K562 (cell line): ENCODE results near the gene HP1BP3. TPM values are rescaled to one million over a fixed set of nuclear protein-coding genes. Genes with fewer than 3 reads are reported as not detected.

Experiments
- BCOR ChIP-seq: fragments of 450-650 bp; IDR thresholded peaks from 2 replicates; pipeline ENCODE4 v1.6.1; 2016
- DIDO1 ChIP-seq: fragments of 450-650 bp; IDR thresholded peaks from 2 replicates; pipeline ENCODE4 v1.6.1; 2016; ENCODE audit warnings: low read depth, missing biosample characterization, missing genetic modification characterization
- EP400 ChIP-seq: fragments of 450-650 bp; IDR thresholded peaks from 2 replicates; pipeline ENCODE4 v1.6.1; 2017; ENCODE audit warnings: antibody characterized with exemption, mild to moderate bottlenecking, moderate library complexity
- HEY1 ChIP-seq: fragments of 250-450 bp; sonication (Bioruptor Pico); IDR thresholded peaks from 2 replicates; pipeline ENCODE4 v1.5.0; 2020; ENCODE audit warnings: mild to moderate bottlenecking, moderate library complexity, borderline replicate concordance
- NFYB ChIP-seq: IDR thresholded peaks from 2 replicates; pipeline ENCODE4 v1.6.1; 2011; ENCODE audit warnings: mild to moderate bottlenecking, moderate library complexity; ENCODE audit not compliant: insufficient read length; ENCODE audit errors: extremely low read depth
- NR3C1 ChIP-seq: sonication (generic); formaldehyde crosslinking; IDR thresholded peaks from 2 replicates; pipeline ENCODE4 v1.8.1; 2022; ENCODE audit warnings: missing genetic modification reagents
- POLR2G ChIP-seq: fragments of 200-400 bp; formaldehyde crosslinking; IDR thresholded peaks from 2 replicates; pipeline ENCODE4 v1.6.1; 2017; ENCODE audit warnings: low read depth, mild to moderate bottlenecking, antibody characterized with exemption, low read length, moderate library complexity
- SAFB ChIP-seq: fragments of 200-400 bp; formaldehyde crosslinking; IDR thresholded peaks from 2 replicates; pipeline ENCODE4 v1.6.1; 2017; ENCODE audit warnings: low read depth, low read length, borderline replicate concordance
- SAFB2 ChIP-seq: fragments of 200-400 bp; formaldehyde crosslinking; IDR thresholded peaks from 2 replicates; pipeline ENCODE4 v1.6.1; 2018; ENCODE audit warnings: borderline replicate concordance, low read length, low read depth, moderate library complexity; ENCODE audit not compliant: severe bottlenecking
- WHSC1 ChIP-seq: IDR thresholded peaks from one replicate; pipeline ENCODE4 v1.6.1; 2012; ENCODE audit warnings: low read length, control low read depth, inconsistent platforms
- ZBTB1 ChIP-seq: sonication (generic); formaldehyde crosslinking; IDR thresholded peaks from 2 replicates; pipeline ENCODE4 v1.8.1; 2023; ENCODE audit warnings: missing genetic modification reagents, low read depth, mild to moderate bottlenecking, borderline replicate concordance
- ZC3H11A ChIP-seq: IDR thresholded peaks from 2 replicates; pipeline ENCODE4 v1.6.1; 2012; ENCODE audit warnings: low read depth, low read length, improper control_type of control experiment
- ZC3H8 ChIP-seq: fragments of 450-650 bp; IDR thresholded peaks from 2 replicates; pipeline ENCODE4 v1.6.1; 2017
- ZFX ChIP-seq: sonication (generic); formaldehyde crosslinking; IDR thresholded peaks from 2 replicates; pipeline ENCODE4 v1.8.0; 2022; ENCODE audit warnings: mild to moderate bottlenecking, missing genetic modification reagents, moderate library complexity
- ZNF311 ChIP-seq: fragments of 250-450 bp; sonication (Bioruptor Pico); IDR thresholded peaks from 2 replicates; pipeline ENCODE4 v1.4.0; 2020; ENCODE audit warnings: mild to moderate bottlenecking, moderate library complexity
- polyA plus RNA-seq, 8 experiments: library from polyadenylated mRNA; depleted of rRNA in 4 of 8; stranded (reverse) in 5 of 8; unstranded in 3 of 8; fragments of >200 nt; fragmentation: Nextera tagmentation in 2 of 8; fragmentation: Illumina TruSeq in 1 of 8; extraction: Ambion mirVana in 2 of 8; extraction: Trizol in 1 of 8; gene quantifications; 2 replicates each; pipeline versions ENCODE4 v1.2.1 to v1.2.3, GENCODE V29; 2011 to 2014; ENCODE audit warnings: inconsistent platforms in 1 of 8, missing spikeins in 1 of 8
- total RNA-seq, 7 experiments: library from RNA; depleted of rRNA in 6 of 7; stranded (reverse); fragments of >200 nt in 6 of 7; fragmentation: Illumina TruSeq in 2 of 7; extraction: Trizol in 2 of 7; gene quantifications; 2 replicates each; pipeline versions ENCODE4 v1.2.1 to v1.2.3, GENCODE V29; 2011 to 2021; ENCODE audit warnings: low replicate concordance in 1 of 7
- TF ChIP-seq, protein P1 (sequence below): sonication (generic); formaldehyde crosslinking; IDR thresholded peaks from 2 replicates; pipeline ENCODE4 v1.8.1; 2023; ENCODE audit warnings: missing genetic modification reagents, mild to moderate bottlenecking, borderline replicate concordance
- TF ChIP-seq, protein P2 (sequence below): fragments of 450-650 bp; IDR thresholded peaks from 2 replicates; pipeline ENCODE4 v1.6.1; 2017; ENCODE audit warnings: antibody characterized with exemption, mild to moderate bottlenecking
- TF ChIP-seq, protein P3 (sequence below): sonication (generic); formaldehyde crosslinking; IDR thresholded peaks from 2 replicates; pipeline ENCODE4 v1.8.0; 2023; ENCODE audit warnings: mild to moderate bottlenecking, missing genetic modification reagents

Gene HP1BP3
- total and polyA plus RNA-seq, 9 of the 15 experiments (the other 6 are each of a cell fraction or from before 2014, with no cell fraction given): 57.3 to 513 (median 240) TPM

DNA sequence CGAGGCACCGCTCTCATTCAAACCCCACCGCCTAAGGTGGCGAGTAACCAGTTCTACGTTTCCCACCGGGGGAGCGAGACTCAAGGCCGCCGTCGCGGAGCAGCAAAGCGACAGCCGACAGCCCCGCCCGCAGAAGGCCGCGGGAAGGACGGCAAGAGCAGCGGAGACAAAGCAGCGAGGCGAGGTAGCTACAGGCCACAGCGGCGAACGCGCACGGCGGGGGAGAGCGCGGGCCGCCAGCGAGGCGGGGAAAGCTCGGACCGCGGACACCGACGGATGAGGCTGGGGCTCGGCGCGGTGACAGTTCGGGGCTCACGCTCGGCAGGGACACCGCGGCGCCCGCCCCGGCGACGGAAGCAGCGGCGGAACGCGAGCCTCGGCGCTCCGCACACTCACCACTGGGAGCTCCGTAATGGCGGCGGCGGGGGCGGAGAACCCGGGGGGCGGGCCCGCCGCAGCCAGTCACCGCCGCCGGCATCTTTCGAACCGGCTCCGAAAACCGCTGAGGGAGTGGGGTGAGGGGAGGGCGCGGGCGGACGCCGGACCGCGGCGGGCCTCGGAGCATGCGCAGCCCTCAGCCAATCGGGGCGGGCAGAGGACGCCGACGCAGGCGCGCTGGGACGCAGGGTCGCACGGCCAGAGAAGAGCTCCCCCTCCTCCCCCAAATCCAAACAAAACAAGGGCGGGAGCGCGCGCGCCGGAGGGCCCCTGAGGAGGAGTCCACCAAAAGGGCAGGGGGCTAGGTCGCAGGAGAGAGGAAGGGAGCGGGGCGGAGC, 666 bp downstream of the HP1BP3 start (continued):
- TF ChIP-seq HEY1 (no peak), EP400 (peak; percentile 87; the same call in 1 of the 2 replicates), NR3C1 (CRISPR knock-in tag) (peak; percentile 81; the same call in 1 of the 2 replicates), SAFB (no peak), ZC3H11A (no peak; the same call in 1 of the 2 replicates), BCOR (no peak), SAFB2 (no peak), NFYB (peak; percentile 78), POLR2G (peak; percentile 86), DIDO1 (tag) (no peak), ZFX (CRISPR knock-in tag) (peak; percentile 95), ZBTB1 (CRISPR knock-in tag) (0 out of 2 replicates have a peak, but pooled peaks have one; percentile 71), WHSC1 (no peak), ZC3H8 (no peak), ZNF311 (CRISPR knock-in tag) (no peak)
- TF ChIP-seq, protein P1, sequence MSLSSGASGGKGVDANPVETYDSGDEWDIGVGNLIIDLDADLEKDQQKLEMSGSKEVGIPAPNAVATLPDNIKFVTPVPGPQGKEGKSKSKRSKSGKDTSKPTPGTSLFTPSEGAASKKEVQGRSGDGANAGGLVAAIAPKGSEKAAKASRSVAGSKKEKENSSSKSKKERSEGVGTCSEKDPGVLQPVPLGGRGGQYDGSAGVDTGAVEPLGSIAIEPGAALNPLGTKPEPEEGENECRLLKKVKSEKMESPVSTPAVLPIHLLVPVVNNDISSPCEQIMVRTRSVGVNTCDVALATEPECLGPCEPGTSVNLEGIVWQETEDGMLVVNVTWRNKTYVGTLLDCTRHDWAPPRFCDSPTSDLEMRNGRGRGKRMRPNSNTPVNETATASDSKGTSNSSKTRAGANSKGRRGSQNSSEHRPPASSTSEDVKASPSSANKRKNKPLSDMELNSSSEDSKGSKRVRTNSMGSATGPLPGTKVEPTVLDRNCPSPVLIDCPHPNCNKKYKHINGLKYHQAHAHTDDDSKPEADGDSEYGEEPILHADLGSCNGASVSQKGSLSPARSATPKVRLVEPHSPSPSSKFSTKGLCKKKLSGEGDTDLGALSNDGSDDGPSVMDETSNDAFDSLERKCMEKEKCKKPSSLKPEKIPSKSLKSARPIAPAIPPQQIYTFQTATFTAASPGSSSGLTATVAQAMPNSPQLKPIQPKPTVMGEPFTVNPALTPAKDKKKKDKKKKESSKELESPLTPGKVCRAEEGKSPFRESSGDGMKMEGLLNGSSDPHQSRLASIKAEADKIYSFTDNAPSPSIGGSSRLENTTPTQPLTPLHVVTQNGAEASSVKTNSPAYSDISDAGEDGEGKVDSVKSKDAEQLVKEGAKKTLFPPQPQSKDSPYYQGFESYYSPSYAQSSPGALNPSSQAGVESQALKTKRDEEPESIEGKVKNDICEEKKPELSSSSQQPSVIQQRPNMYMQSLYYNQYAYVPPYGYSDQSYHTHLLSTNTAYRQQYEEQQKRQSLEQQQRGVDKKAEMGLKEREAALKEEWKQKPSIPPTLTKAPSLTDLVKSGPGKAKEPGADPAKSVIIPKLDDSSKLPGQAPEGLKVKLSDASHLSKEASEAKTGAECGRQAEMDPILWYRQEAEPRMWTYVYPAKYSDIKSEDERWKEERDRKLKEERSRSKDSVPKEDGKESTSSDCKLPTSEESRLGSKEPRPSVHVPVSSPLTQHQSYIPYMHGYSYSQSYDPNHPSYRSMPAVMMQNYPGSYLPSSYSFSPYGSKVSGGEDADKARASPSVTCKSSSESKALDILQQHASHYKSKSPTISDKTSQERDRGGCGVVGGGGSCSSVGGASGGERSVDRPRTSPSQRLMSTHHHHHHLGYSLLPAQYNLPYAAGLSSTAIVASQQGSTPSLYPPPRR: no peak
- TF ChIP-seq, protein P2, sequence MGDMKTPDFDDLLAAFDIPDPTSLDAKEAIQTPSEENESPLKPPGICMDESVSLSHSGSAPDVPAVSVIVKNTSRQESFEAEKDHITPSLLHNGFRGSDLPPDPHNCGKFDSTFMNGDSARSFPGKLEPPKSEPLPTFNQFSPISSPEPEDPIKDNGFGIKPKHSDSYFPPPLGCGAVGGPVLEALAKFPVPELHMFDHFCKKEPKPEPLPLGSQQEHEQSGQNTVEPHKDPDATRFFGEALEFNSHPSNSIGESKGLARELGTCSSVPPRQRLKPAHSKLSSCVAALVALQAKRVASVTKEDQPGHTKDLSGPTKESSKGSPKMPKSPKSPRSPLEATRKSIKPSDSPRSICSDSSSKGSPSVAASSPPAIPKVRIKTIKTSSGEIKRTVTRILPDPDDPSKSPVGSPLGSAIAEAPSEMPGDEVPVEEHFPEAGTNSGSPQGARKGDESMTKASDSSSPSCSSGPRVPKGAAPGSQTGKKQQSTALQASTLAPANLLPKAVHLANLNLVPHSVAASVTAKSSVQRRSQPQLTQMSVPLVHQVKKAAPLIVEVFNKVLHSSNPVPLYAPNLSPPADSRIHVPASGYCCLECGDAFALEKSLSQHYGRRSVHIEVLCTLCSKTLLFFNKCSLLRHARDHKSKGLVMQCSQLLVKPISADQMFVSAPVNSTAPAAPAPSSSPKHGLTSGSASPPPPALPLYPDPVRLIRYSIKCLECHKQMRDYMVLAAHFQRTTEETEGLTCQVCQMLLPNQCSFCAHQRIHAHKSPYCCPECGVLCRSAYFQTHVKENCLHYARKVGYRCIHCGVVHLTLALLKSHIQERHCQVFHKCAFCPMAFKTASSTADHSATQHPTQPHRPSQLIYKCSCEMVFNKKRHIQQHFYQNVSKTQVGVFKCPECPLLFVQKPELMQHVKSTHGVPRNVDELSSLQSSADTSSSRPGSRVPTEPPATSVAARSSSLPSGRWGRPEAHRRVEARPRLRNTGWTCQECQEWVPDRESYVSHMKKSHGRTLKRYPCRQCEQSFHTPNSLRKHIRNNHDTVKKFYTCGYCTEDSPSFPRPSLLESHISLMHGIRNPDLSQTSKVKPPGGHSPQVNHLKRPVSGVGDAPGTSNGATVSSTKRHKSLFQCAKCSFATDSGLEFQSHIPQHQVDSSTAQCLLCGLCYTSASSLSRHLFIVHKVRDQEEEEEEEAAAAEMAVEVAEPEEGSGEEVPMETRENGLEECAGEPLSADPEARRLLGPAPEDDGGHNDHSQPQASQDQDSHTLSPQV: no peak
- TF ChIP-seq, protein P3, sequence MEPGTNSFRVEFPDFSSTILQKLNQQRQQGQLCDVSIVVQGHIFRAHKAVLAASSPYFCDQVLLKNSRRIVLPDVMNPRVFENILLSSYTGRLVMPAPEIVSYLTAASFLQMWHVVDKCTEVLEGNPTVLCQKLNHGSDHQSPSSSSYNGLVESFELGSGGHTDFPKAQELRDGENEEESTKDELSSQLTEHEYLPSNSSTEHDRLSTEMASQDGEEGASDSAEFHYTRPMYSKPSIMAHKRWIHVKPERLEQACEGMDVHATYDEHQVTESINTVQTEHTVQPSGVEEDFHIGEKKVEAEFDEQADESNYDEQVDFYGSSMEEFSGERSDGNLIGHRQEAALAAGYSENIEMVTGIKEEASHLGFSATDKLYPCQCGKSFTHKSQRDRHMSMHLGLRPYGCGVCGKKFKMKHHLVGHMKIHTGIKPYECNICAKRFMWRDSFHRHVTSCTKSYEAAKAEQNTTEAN (CRISPR knock-in tag): peak; percentile 91; the same call in 1 of the 2 replicates
